Heart left ventricle (tissue), 16 donors: ENCODE measurements around the gene PLEKHA7. TPM values are rescaled to one million over a fixed set of nuclear protein-coding genes. Genes with fewer than 3 reads are reported as not detected.

Experiments
- ATAC-seq, 4 donors: fragments of 200-7000 bp; cut with Tn5 transposase; one replicate each; pipeline ENCODE4 v1.9.1; 2020 to 2022; ENCODE audit warnings: moderate library complexity in 4 of 4, mild to moderate bottlenecking in 3 of 4, moderate number of reproducible peaks in 1 of 4
- DNase-seq, 5 donors: peaks; one replicate each; pipeline ENCODE4 v3.0.0-alpha.2; 2020
- H3K27ac ChIP-seq, 12 donors: fragments of 200-600 bp; sonication (generic) in 4 of 12; one replicate each; pipeline versions ENCODE4 v1.5.0 to v1.8.0; 2016 to 2022; ENCODE audit warnings: mild to moderate bottlenecking in 2 of 12
- H3K27me3 ChIP-seq, 9 donors: fragments of 200-600 bp; sonication (generic) in 2 of 9; one replicate each; pipeline versions ENCODE4 v1.5.1 to v1.8.0; 2016 to 2022; ENCODE audit warnings: mild to moderate bottlenecking in 3 of 9
- H3K36me3 ChIP-seq, 9 donors: fragments of 200-600 bp; sonication (generic) in 2 of 9; one replicate each; pipeline versions ENCODE4 v1.5.0 to v1.8.0; 2018 to 2022; ENCODE audit warnings: mild to moderate bottlenecking in 2 of 9
- H3K4me1 ChIP-seq, 12 donors: fragments of 200-600 bp; sonication (generic) in 4 of 12; one replicate each; pipeline versions ENCODE4 v1.5.0 to v1.8.0; 2016 to 2022; ENCODE audit warnings: mild to moderate bottlenecking in 3 of 12
- H3K4me3 ChIP-seq, 12 donors: fragments of 200-600 bp; sonication (generic) in 4 of 12; one replicate each; pipeline versions ENCODE4 v1.5.0 to v1.8.0; 2017 to 2022; ENCODE audit warnings: mild to moderate bottlenecking in 9 of 12, moderate library complexity in 4 of 12
- H3K9me3 ChIP-seq, 12 donors: fragments of 200-600 bp; sonication (generic) in 4 of 12; one replicate each; pipeline versions ENCODE4 v1.5.0 to v1.8.0; 2016 to 2022; ENCODE audit warnings: mild to moderate bottlenecking in 1 of 12
- CTCF ChIP-seq, 12 donors: fragments of 200-600 bp; sonication (generic) in 4 of 12; IDR thresholded peaks; one replicate each; pipeline versions ENCODE4 v1.5.0 to v1.8.0; 2018 to 2022; ENCODE audit warnings: antibody characterized with exemption in 12 of 12, mild to moderate bottlenecking in 5 of 12
- POLR2A ChIP-seq, 2 donors: fragments of 450-650 bp; IDR thresholded peaks; one replicate each; pipeline ENCODE4 v1.6.1; 2017; ENCODE audit warnings: antibody characterized with exemption in 2 of 2, mild to moderate bottlenecking in 2 of 2, moderate library complexity in 2 of 2
- WGBS, 4 donors: extraction: QIAGEN DNeasy Blood & Tissue Kit in 2 of 4; methylation state at CpG; one replicate each; pipeline versions ENCODE4 v1.1.5 to v1.1.7; 2013 to 2018; 5-methylcytosine and 5-hydroxymethylcytosine counted together
- intact Hi-C, 10 donors: fragments of 100-400 bp; cut with DNase I; formaldehyde crosslinking; loops; one replicate each; pipeline versions ENCODE4 v1.11.1 to v1.14.2; 2022
- polyA plus RNA-seq, 2 donors: library from polyadenylated mRNA; stranded (reverse); fragments of 200-250 nt; gene quantifications; one replicate each; pipeline ENCODE4 v1.2.3, GENCODE V29; 2013
- total RNA-seq, 9 donors: library from RNA; depleted of rRNA in 2 of 9; stranded (reverse); fragments of >200 nt in 2 of 9; fragmentation: NEBNext Ultra II Directional in 3 of 9; extraction: Animal tissue kit (Norgen Biotek cat#: 25700) in 3 of 9; gene quantifications; one replicate each; pipeline versions ENCODE4 v1.1.0 to v1.2.4, GENCODE V29; 2016 to 2023
- donor health status: ischemic (EF 13 %, LVEDD 7.1; RV severe dilation, severe dysfunction).
- donor health status: healthy with polysubstance abuse.
- donor health status: DM: no; HTN: yes; CAD: no.
- donor health status: DM: no; HTN: no; CAD: no.
- donor health status: ischemic (EF 25% LVEDD 6.9; RV normal size, moderate dysfunction).
- donor health status: ischemic (EF 25% LVEDD 5.7; RV mildly dilated, moderate dysfunction).
- donor health status: healthy.
- donor health status: DM: yes; HTN: yes; CAD: no.
- donor health status: ischemic (EF 35%, LVEDD 5.7; RV mildly dilated, moderate dysfunction).
- donor health status: nonischemic (EF 11% LVEDD 7.7; RV severe dilation, severe dysfunction).
- donor health status: DM: yes; HTN: yes; CAD: no.
- donor health status: PGD.
- donor health status: ischemic (EF 29% LVEDD 5.4; RV normal size, mild dysfunction).
- donor health status: nonischemic (EF 23%, LVEDD 6.1; RV moderate dilation, normal function).

PLEKHA7 gene
- total and polyA plus RNA-seq, 11 donors, result 13.1 to 57.5 (median 23.5) TPM

DNA sequence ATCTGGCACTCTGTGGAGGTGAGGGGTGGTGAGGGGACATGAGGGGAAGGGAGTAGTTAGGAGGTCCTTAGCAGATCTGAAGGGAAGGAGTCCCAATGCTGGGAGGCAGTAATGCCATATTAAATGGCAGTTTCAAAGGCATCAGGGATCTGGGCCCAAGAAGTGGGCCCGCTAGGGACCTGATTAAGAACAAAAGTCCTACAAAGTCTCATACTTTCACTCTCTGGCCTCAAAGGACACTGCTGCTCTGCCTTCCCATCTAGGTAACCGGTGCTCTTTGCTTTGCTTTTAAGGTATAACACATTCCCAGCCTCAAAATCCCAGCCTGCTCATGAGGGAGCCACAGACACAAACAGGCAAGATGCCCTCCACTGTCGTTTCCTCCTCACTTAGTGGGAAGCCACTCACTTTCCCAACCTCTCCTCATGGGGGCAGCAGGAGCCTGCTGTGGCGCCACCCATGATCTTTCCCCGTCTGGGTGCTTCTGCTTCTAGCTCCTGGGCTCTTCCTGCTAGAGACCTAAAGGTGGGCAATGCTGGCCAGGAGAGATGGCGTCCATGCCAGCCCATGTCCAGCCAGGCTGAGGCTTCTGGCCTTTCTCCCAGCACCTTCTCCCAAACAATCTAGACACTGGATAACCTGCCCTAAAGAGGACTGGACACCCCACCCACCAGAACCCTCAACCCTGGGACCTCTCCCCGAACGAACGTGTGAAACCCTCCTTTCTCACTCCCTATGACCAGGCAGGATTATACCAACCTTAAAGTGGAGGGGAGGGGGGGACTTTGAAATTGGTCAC is 68.3 kb downstream of the PLEKHA7 start:
- Histone ChIP-seq H3K27me3 (no peaks in the 10 kb centered on the region), H3K36me3 (no peaks in the 10 kb centered on the region), H3K27ac (no peak overlapping the region), H3K4me3 (no peak overlapping the region), H3K4me1 (peaks cover 0 to 15% (median 0%) of the 10 kb centered on the region in 12 donors), H3K9me3 (no peaks in the 10 kb centered on the region)
- intact Hi-C loops, result loop anchor here in 9 of 10 donors (1.0 to 5.0 kb wide), 5 partner anchors 113 to 159 kb away; no protein-coding TSS in a partner anchor
- 43 to 49% (median 44%) methylated on average over 9 of the region's 9 CpGs for WGBS, 4 donors
- peak; percentile 59 to 75 (median 66) for TF ChIP-seq CTCF (IDR thresholded peaks at IDR 0.05)
- no peak for TF ChIP-seq POLR2A (IDR thresholded peaks at IDR 0.05)
- peak; percentile 63 to 91 (median 87) for ATAC-seq
- peak in 4 of 5 donors; percentile 45 to 63 (median 60) for DNase-seq

DNA sequence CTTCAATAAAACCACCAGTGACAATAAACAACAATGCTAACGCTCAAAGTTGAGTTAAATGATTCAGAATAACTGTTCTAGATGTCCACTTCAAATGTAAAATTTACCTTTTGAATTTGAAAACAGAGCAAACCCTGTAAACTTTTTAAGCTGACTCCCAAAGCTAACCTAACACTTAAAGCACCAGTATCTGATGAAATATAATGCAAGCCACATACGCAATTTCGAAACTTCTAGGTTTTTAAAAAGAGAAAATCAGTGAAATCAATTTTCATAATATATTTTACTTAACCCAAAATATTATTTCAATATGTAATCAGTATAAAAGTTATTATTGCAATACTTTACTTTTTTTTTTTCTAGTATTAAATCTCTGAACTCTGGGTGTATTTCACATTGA is 71.3 kb downstream of the PLEKHA7 start:
- DNase-seq (no peak), ATAC-seq (no peak)
- H3K27me3 ChIP-seq, result no peaks in the 10 kb centered on the region
- TF ChIP-seq CTCF (IDR thresholded peaks at IDR 0.05) (no peak), POLR2A (IDR thresholded peaks at IDR 0.05) (no peak)
- intact Hi-C loops, result loop anchor here in 2 of 10 donors (1.0 to 5.0 kb wide), 2 partner anchors 120 to 156 kb away; no protein-coding TSS in a partner anchor
- no peaks in the 10 kb centered on the region for H3K36me3 ChIP-seq
- no peak overlapping the region for H3K27ac ChIP-seq
- no peaks in the 10 kb centered on the region for H3K9me3 ChIP-seq
- WGBS, 4 donors, result 88 to 98% (median 93%) methylated on average over 3 of the region's 3 CpGs
- H3K4me3 ChIP-seq, result no peak overlapping the region
- peaks cover 0 to 15% (median 0%) of the 10 kb centered on the region in 12 donors for H3K4me1 ChIP-seq

- intact Hi-C loops, result loop anchor here in 2 of 10 donors (1.0 to 5.0 kb wide), 2 partner anchors 121 to 155 kb away; no protein-coding TSS in a partner anchor
- WGBS, 4 donors, result 29 to 49% (median 41%) methylated on average over 4 of the region's 4 CpGs
- ATAC-seq (peak in 2 of 4 donors; percentile 35 to 48), DNase-seq (no peak)
- H3K4me1 ChIP-seq, result peaks cover 0 to 15% (median 0%) of the 10 kb centered on the region in 12 donors
- no peaks in the 10 kb centered on the region for H3K9me3 ChIP-seq
- H3K4me3 ChIP-seq, result no peak overlapping the region
- H3K27ac ChIP-seq, result peak overlapping the region in 3 of 12 donors; percentile 19 to 21 (median 20)
- no peaks in the 10 kb centered on the region for H3K36me3 ChIP-seq
- no peak for TF ChIP-seq POLR2A (IDR thresholded peaks at IDR 0.05)
- no peak for TF ChIP-seq CTCF (IDR thresholded peaks at IDR 0.05)
- no peaks in the 10 kb centered on the region for H3K27me3 ChIP-seq
Observed at GRCh38 chr11:16942342-16942741, 71.9 kb downstream of the PLEKHA7 start.

GRCh38 chr11:16941935-16942334 is 72.3 kb downstream of the PLEKHA7 start:
- intact Hi-C loops, result loop anchor here in 2 of 10 donors (1.0 to 5.0 kb wide), 2 partner anchors 121 to 155 kb away; no protein-coding TSS in a partner anchor

More at GRCh38 chr11:16941935-16942334, 72.3 kb downstream of the PLEKHA7 start:
- DNase-seq (no peak), ATAC-seq (no peak)
- Histone ChIP-seq H3K4me1 (peaks cover 0 to 19% (median 2%) of the 10 kb centered on the region in 12 donors), H3K27ac (peak overlapping the region in 2 of 12 donors; percentile 19 to 21), H3K36me3 (no peaks in the 10 kb centered on the region), H3K4me3 (no peak overlapping the region), H3K27me3 (no peaks in the 10 kb centered on the region), H3K9me3 (no peaks in the 10 kb centered on the region)
- WGBS, 4 donors, result 74 to 79% (median 76%) methylated on average over 5 of the region's 5 CpGs
- TF ChIP-seq CTCF (IDR thresholded peaks at IDR 0.05), result no peak
